ENCODE results near the gene GALNT15. TPM values are rescaled to one million over a fixed set of nuclear protein-coding genes. Genes with fewer than 3 reads are reported as not detected.

The GALNT15 gene
- total and polyA plus RNA-seq, 2 of the 4 experiments (the other 2 are of a cell fraction) = 12.8 to 19.7 TPM

- BruUV-seq (replicated peaks) = no TSS peak
- intact Hi-C loops (cut with micrococcal nuclease) (no loop called here), in situ Hi-C loops (cut with MboI; ENCODE audit: low sequenced_read_pairs) (no loop called here)
Observed at GRCh38 chr3:16150285-16150684, 24.2 kb upstream of the GALNT15 start.

More at GRCh38 chr3:16150285-16150684, 24.2 kb upstream of the GALNT15 start:
- H4K5ac ChIP-seq (ENCODE audit: low read depth, low read length) = 0 out of 2 replicates have a peak overlapping the region, but pooled peaks have one; percentile 19
- peak overlapping the region; percentile 41; the same call in 1 of the 2 replicates for H3K18ac ChIP-seq (ENCODE audit: low read depth, low read length)
- H3K79me1 ChIP-seq (ENCODE audit: low read depth in 1 of 2, low read length in 2 of 2) = no peaks in the 10 kb centered on the region
- H3K4me2 ChIP-seq (ENCODE audit: low read depth, low read length) = no peak overlapping the region
- peaks cover 6% of the 10 kb centered on the region for H3K9me1 ChIP-seq (ENCODE audit: insufficient read depth, low read length)
- H3K14ac ChIP-seq (replicated peaks; ENCODE audit: low read depth, low read length) = no peak overlapping the region
- no peak overlapping the region; the same call in 1 of the 2 replicates for H3K27ac ChIP-seq (ENCODE audit: insufficient read depth, low read length)
- H3K23ac ChIP-seq (ENCODE audit: low read depth, low read length) = no peak overlapping the region
- peak overlapping the region in 1 of 2 experiments; percentile 2; a peak in 1 of 4 replicates for H4K8ac ChIP-seq (ENCODE audit: low read depth in 2 of 2, low read length in 2 of 2)
- no peak for DNase-seq
- WGBS, 2 experiments (ENCODE audit: extremely low coverage in 2 of 2, insufficient read length in 1 of 2) = no CpG with 5 or more reads among the region's 1 CpG
- POLR2A ChIA-PET (ENCODE audit: unreplicated experiment) = no interaction called here
- H3K4me3 ChIP-seq (ENCODE audit: insufficient read depth, low read depth, low read length) = no peak overlapping the region
- H2BK15ac ChIP-seq (ENCODE audit: low read depth, low read length) = peak overlapping the region; percentile 61; the same call in 2 of the 3 replicates
- TF ChIP-seq, protein P1, sequence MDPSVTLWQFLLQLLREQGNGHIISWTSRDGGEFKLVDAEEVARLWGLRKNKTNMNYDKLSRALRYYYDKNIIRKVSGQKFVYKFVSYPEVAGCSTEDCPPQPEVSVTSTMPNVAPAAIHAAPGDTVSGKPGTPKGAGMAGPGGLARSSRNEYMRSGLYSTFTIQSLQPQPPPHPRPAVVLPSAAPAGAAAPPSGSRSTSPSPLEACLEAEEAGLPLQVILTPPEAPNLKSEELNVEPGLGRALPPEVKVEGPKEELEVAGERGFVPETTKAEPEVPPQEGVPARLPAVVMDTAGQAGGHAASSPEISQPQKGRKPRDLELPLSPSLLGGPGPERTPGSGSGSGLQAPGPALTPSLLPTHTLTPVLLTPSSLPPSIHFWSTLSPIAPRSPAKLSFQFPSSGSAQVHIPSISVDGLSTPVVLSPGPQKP (IDR thresholded peaks at IDR 0.05; ENCODE audit: borderline replicate concordance, low read depth, low read length) = no peak
- TF ChIP-seq NFE2L2 (IDR thresholded peaks at IDR 0.05; ENCODE audit: low read depth, low read length) (no peak), MAFK (IDR thresholded peaks at IDR 0.05; ENCODE audit: low read depth, low read length) (no peak), MXI1 (IDR thresholded peaks at IDR 0.05; ENCODE audit: borderline replicate concordance, low read depth, low read length) (no peak), RAD21 (IDR thresholded peaks at IDR 0.05; ENCODE audit: low read length) (no peak), BHLHE40 (IDR thresholded peaks at IDR 0.05; ENCODE audit: low read depth, low read length) (no peak), CEBPB (IDR thresholded peaks at IDR 0.05; ENCODE audit: low read depth, low read length) (no peak), CHD1 (IDR thresholded peaks at IDR 0.05; ENCODE audit: low read depth, low read length) (no peak), SMC3 (IDR thresholded peaks at IDR 0.05; ENCODE audit: low read depth, low read length) (no peak), FOS (IDR thresholded peaks at IDR 0.05; ENCODE audit: low read depth, low read length) (no peak), POLR2A (IDR thresholded peaks at IDR 0.05; ENCODE audit: low read depth, low read length) (no peak), CTCF (conservative IDR thresholded peaks at IDR 0.05; ENCODE audit: low read depth, low read length) (no peak), RCOR1 (IDR thresholded peaks at IDR 0.05; ENCODE audit: insufficient replicate concordance, low read length) (no peak), USF2 (IDR thresholded peaks at IDR 0.05; ENCODE audit: low read depth, low read length) (no peak), RFX5 (IDR thresholded peaks at IDR 0.05; ENCODE audit: low read depth, low read length) (no peak), MAZ (IDR thresholded peaks at IDR 0.05; ENCODE audit: borderline replicate concordance, low read depth, low read length) (no peak)
- H3K4me1 ChIP-seq (ENCODE audit: control insufficient read depth, insufficient read depth, low read length) = peaks cover 12% of the 10 kb centered on the region
- H4K20me1 ChIP-seq (ENCODE audit: insufficient read depth, low read length) = no peaks in the 10 kb centered on the region
- dilution Hi-C loops (cut with HindIII; ENCODE audit: low sequenced_read_pairs, unreplicated experiment) = no loop called here
- H2AFZ ChIP-seq (replicated peaks; ENCODE audit: low read length, poor library complexity) = no peak overlapping the region
- CTCF ChIA-PET = interaction anchor here (1.6 kb wide), 1 partner anchor 21 kb away, joined by 3 read pairs; no protein-coding TSS in a partner anchor
- H3K9ac ChIP-seq (ENCODE audit: low read depth, low read length) = no peak overlapping the region
- no peak for ATAC-seq (ENCODE audit: low read depth)
- H2AK5ac ChIP-seq (ENCODE audit: low read depth, low read length) = peak overlapping the region; percentile 74; the same call in 1 of the 2 replicates
- peaks cover 4% of the 10 kb centered on the region; the same call in 1 of the 2 replicates for H3K9me3 ChIP-seq (ENCODE audit: control insufficient read depth, insufficient read depth, low read length)
- H3K27me3 ChIP-seq (ENCODE audit: control insufficient read depth, insufficient read depth, low read length) = no peaks in the 10 kb centered on the region
- H3K4ac ChIP-seq (ENCODE audit: low read depth, low read length) = peak overlapping the region; percentile 56
- H2BK120ac ChIP-seq (ENCODE audit: low read depth, low read length) = peak overlapping the region; percentile 28; the same call in 1 of the 2 replicates
- no peak overlapping the region for H2AK9ac ChIP-seq (replicated peaks; ENCODE audit: low read depth, low read length, poor library complexity)
- peak overlapping the region; percentile 66 for H2BK20ac ChIP-seq (ENCODE audit: low read depth, low read length)
- peak overlapping the region; percentile 28; the same call in 1 of the 2 replicates for H4K91ac ChIP-seq (ENCODE audit: insufficient read depth, low read depth, low read length)
- H3K36me3 ChIP-seq (ENCODE audit: control insufficient read depth, insufficient read depth, low read length) = no peaks in the 10 kb centered on the region
- no peak overlapping the region for H3K56ac ChIP-seq (ENCODE audit: extremely low read depth, insufficient read depth, low read length)
- no peak overlapping the region for H2BK5ac ChIP-seq (ENCODE audit: low read depth, low read length, poor library complexity, severe bottlenecking)
